Measurements from ENCODE around the gene ZHX3.
"Not testable (repeated sequence)": the region's sequence is repeated elsewhere in the genome, so short reads cannot be mapped to it uniquely, and the experiment has no call there.

The ZHX3 gene

DNA sequence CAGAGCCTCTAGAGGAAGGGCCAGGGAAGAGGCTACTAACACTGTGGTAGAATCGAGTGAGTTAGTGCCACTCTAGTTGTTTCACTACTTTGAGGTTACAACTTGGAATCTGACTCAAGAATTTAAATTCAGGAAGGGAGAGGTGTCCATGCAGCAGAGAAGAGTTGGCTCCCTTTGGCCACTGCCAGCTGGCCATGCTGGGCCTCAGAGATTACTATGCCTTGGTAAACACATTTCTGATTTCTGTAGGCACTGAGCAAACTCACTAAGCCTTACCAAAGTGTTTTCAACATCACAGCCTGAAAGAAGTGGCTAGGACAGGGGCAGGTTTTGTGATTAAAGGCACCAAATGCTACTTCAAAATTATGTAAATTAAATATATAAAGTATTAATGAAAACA lies 61.9 kb downstream of the ZHX3 start:
- DNase-seq = no peak

DNA sequence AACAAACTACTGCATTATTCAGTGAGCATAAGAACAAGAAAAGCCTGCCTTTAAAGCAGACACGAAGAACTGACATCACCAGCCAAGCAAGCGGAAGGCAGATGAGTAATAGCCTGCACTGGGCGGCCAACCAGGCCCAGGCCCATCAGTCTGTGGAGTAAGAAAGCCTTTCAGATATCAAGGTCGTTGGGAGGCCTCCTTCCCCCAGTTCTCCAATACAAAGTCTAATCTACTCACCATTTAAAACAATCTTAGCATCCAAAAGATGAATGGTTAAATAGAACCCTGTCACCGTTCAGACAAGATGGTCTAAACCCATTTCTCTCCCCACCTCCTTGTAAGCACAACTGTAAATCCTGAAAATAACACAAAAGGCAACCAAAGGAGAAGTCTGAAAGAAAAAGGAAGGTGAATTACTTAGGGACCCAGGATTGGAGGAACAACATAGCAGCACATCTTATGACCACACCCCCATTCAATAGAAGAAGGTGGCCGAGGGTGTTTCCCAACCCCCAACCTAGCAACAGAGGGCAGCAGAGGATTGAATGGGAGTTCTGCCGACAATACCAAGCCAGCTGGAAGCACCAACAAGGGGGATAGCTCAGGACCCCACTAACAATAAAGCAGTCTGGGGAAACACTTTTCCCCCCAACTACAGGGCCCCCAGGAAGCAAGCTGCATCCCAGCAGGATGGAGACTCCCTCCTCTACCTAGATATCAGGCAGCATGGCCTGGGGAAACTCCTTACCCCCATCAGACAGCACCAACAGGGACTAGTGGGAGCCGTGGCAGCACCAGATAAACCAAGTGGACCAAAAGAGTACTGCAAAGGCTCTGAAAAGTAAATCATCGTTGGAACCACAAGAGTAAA lies 67.9 kb downstream of the ZHX3 start:
- DNase-seq = peak; percentile 88

DNA sequence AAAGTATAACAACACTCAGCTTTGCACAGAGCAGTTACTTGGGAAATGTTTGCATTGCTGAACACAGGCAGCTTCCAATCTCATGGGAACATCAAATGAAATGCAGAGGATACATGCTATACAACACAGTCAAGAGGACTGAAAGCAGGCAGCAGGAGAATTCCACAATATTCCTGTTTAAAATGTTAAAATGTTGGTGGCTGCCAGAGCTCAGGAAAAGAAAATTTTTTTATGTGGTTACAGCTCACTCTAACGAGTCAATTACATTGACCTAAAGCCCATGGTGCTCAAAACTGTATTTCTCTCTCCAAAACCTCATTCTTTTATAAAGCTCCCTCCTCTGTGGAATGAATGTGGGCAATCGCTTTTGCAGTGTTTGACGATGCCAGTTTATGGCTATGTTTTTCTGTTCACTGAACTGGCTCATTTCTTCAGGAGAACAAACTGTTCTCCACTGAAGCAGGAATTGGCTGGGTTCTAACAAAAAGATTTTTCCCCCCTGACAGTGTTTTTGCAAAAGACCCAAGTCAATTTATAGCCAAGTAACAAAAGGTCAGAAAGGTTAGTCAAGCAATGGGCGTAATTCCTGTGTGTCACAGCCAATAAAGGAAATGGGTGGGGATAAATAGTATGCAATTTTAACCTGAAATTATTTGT lies 69.0 kb downstream of the ZHX3 start:
- peak; percentile 31 for DNase-seq

DNA sequence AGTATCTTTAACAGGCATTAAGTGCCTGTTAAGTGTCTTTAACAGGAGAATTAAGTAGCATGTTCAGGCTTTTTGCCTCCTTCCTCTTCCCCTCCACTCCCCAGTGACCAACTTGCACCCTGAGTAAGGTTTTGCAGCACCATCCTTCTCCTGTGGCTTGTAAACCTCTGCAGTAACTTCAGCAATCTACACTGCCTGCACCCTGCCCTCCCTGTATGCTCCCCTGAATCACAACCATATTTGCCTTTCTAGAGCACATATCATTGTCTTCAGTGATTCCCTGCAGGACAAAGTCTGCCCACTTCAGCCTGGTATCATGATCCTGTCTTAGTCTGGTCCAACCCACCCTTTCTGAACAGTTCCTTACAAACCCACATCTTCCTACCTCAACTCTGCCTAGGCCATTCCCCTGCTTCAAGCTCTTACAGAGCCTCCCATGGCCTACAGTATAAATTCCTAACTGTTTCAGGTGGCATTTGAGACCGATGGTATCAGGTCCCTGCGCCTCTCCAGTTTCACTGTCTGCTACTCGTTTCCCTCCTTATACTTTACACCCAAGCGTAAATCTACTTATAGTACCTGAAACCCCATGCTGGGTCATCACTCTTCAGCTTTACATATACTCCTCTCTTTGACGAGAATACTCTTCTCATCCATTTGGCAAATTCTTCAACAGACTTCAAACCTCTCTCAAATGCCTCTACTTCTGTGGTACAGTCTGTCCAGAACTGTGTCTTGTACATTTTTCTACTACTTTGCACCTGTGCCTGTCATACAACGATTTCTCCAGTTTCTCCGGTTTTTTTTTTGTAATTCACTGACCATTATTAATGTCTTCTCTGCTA lies 69.8 kb downstream of the ZHX3 start:
- DNase-seq = no peak

DNA sequence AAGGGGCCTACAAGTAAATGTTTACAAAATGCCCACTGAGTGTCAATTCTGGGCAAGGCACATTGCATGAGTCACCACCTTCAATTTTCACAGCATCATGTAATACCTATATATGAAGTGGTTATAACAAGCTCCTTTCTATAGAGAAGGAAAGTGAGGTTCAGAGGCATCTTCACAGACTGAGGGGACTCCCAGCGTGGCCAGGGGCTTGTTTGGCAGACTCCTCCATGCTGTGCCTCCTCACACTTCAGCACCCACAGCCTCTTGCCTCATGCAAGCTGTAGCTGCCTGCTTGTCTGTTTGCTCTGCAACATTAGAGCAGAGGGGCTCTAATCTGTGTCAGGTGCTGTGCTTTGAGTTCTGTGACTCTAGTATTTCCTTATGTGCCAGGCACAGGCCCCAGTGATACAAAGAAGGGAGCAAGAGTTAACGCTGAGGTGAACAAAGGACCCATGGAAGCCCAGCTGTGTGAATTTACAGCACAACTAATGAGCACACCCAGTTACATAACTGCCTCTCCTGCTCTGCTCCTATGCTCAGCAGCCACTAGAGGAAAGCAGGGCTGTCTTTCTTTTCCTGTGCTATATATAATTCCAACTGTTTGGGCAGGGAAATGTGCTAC lies 72.3 kb downstream of the ZHX3 start:
- no peak for DNase-seq

DNA sequence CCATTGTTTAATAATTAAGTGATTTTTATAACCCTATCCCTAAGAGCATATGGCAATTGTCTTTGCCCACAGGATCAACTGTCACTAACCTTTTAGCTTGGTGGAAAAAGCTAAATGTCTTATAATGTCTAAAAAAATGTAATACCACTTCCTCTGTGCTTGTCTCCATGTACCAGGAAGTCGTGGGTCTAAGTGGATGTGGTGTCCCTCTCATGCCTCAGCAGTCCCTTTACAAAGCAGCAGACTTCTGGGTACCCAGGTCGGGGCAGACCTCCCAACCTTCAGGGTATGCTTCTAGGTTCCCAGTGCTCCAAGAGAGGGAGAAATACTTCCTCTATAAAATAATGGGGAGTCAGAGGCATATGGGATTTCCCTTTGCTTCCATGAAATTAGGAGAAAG lies 74.7 kb downstream of the ZHX3 start:
- no peak for DNase-seq

DNA sequence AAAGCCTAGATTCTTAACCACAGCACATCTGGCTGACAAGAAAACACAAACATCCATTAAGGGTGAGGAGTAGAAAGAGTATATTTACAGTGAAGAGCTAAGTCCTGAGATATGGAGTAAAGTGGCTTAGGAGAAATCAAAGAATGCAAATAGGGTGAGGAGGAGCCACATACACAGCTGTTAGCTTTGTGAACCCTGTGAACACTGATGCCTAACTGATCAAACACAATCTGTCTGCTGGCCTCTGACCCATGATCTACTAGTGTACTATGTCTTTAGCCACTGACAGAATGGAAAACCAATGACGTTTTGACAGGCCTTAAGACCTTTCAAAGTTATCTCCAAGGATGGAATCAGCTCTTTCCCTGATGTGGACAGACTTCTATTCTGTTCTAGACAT lies 75.2 kb downstream of the ZHX3 start:
- DNase-seq = no peak

DNA sequence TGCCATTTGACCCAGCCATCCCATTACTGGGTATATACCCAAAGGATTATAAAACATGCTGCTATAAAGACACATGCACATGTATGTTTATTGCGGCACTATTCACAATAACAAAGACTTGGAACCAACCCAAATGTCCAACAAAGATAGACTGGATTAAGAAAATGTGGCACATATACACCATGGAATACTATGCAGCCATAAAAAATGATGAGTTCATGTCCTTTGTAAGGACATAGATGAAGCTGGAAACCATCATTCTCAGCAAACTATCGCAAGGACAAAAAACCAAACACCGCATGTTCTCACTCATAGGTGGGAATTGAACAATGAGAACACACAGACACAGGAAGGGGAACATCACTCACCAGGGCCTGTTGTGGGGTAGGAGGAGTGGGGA lies 80.3 kb downstream of the ZHX3 start:
- not testable (repeated sequence) for DNase-seq

DNA sequence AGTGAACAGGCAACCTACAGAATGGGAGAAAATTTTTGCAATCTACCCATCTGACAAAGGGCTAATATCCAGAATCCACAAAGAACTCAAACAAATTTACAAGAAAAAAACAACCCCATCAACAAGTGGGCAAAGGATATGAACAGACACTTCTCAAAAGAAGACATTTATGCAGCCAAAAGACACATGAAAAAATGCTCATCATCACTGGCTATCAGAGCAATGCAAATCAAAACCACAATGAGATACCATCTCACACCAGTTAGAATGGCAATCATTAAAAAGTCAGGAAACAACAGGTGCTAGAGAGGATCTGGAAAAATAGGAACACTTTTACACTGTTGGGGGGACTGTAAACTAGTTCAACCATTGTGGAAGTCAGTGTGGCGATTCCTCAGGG lies 80.7 kb downstream of the ZHX3 start:
- DNase-seq = not testable (repeated sequence)

DNA sequence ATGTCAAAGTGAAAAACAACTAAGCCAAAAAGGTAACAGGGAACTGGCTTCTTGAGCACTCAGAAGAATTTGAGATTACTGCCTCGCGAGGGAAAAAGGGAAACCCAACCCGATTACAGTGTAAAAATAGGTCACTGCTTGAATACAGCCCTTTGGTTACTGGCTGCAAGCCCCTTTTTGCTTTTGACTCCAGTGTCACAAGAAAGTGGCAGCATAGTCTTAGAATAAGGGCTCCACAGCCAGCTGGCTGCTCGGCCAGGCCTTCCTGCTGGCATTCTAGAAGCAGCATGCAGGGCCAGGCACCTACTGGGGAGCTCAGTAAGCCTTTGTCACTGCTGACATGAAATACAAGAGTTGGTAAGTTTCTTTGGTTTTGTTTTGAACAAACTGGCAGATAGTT lies 83.0 kb downstream of the ZHX3 start:
- no peak for DNase-seq

DNA sequence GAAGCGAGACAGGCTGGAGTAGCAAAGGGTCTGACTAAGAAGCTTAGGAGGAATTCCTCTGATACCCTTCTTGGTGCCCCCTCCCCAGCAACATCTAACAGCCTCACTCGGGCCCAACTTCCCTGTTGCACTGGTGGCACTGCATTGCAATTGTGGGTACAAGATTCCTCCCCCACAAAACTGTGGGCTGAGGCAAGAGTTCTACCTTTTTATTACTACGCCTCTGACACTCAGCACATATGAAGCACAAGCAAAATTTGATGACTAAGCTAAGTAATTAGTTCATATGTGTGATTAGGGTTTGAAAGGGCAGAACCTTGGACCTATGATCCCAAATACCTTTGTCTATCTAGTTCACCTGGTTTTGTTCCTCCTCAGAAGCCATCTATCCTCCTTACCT lies 83.5 kb downstream of the ZHX3 start:
- no peak for DNase-seq

DNA sequence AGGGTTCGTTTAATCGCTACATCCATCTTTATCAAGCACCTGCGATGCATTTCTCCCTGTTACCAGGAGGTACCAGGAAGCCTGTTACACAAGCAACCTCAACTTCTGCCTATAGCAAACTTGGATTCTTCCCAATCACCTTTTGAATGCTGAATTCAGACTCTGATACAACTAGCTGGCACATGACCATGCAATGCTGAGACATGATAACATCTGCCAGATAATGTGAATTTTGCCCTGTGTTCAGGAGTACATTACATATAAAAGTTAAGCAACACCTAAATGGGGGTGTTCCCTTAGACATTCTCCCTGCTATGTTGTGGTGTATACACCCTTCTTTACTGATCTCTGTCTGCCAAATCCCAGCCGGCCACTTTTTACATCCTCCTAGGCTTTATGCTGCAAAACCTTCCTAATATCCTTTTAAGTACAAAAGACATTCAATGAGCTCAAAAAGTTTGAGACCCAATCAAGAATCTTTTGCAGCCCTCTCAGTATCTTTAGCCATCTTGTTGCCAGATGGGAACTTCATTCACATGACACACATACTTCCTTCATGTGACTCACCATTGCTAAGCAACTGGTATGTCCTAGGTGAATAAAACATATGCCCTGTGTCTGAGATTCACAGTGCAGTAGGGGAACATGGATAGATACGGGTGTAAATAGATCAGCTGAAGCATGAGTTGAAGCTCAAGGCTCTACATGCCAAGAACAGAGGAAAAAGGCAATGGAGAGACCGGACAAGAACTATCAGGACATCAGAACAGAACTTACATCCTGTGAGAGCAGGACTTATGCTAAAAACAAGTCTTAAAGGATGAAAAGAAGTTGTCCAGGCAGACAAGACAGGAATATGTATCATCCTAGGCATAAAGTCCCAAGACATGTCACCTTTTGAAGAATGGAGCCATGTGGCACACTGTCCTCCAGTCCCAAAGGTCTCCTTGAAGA lies 84.3 kb downstream of the ZHX3 start:
- peak; percentile 17 for DNase-seq

DNA sequence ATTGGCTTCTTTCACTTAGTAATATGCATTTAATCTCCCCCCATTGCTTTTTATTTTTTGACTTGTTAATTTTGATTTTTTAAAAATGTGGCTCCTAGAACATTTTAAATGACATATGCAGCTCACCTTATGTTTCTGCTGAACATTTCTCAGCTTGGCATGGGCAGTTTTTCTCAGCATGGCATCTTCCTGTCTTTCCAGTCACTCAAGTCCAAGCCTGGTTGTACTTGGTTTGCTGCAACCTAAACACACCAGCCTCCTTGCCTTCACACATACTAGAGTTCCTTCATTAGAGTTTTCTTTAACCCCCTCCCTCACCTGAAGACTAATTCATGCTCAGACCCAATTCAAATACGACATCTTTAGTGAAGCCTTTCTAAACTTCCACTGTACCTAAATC lies 86.4 kb downstream of the ZHX3 start:
- DNase-seq = no peak

DNA sequence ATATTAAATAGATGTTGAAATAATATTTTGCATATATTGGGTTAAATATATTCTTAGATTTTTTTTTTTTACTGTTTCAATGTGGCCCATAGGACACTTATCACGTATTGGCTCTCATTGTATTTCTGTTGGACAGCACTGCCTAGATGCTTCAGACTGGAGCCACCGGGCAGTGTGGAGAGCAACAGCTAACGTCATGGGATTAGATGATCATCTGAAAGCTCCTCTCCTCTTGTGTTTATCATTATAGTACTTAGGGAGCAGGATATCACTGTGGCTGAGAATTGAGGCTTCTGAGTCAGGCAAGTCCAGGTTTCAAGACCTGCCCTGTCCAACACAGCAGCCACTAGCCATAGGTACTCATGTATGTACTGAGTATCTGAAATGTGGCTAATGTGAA lies 87.4 kb downstream of the ZHX3 start:
- no peak for DNase-seq

DNA sequence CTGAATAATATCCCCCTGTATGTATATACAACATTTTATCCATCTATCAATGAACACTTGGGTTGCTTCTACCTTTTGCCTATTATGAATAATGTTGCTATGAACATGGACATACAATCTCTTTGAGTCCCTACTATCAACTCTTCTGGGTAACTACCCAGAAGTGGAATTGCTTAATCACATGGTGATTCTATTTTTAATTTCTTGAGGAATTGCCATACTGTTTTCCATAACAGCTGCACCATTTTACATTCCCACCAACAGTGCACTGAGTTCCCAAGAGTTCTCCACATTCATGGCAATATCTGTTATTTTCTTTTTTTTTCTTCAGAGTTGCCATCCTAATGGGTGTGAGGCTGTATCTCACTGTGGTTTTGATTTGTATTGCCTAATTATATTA lies 88.3 kb downstream of the ZHX3 start:
- no peak for DNase-seq

DNA sequence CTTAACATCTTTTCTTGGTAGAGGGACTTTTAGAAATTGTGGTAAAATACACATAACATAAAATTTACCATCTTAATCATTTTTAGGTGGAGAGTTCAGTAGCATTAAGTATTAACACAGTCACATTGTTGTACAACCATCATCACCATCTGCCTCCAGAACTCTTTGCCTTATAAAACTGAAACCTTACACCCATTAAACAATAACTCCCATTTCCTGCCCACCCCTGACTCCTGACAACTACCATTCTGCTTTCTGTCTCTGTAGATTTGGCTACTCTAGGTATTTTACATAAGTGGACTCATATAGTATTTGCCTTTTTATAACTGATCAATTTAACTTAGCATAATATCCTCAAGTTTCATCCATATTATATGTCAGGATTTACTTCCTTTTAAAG lies 88.7 kb downstream of the ZHX3 start:
- no peak for DNase-seq

DNA sequence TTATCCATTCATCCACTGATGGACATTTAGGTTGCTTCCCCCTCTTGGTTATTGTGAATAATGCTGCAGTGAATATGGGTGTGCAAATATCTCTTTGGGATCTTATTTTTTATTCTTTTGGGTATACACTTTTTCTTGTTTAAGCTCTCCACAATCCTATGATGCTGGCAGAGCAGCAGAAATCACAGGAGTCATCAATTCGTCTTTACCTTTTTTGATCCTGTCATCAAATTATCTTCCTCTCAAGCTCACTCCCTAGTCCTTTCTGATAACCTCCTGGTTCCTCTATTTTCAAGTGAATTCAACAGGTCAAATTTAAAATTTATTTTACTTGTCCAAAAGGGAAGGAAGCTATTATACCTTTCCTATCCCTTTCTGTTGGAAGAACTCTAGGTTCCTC lies 91.1 kb downstream of the ZHX3 start:
- no peak for DNase-seq

DNA sequence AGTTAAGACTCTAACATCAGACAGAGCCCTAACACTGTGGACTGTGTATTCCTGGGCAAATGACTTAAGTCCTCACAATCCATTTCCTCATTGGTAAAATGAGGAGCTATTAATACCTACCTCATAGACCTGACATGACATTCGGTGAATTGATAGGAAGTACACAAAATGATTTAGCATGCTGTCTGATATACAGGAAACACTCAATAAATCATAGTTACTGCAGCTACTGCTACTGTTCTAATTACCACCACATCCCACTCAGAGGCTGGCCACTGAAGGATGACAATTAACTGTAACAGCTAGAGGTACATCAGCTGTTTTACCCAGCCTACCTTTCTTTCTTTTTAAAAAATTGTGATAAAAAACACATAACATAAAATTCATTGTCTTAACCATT lies 92.4 kb downstream of the ZHX3 start:
- DNase-seq = no peak

DNA sequence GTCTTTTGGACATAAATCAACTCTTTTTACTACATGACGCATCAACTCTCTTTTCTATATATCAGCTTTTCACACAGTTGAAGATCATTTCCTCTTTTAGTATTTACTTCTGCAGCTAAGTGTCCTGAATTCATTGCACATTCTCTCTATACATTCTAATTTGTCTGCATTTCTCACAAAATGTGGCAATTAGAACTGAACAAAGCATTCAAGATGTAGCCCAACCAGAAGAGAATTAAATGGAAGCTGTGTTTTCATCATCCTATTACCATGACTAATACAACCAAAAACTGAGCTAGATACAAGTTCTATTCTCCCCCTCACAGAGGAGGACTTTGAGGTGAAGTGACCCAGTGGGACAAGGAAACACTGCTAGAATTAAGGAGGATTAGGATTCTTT lies 93.2 kb downstream of the ZHX3 start:
- DNase-seq = no peak

DNA sequence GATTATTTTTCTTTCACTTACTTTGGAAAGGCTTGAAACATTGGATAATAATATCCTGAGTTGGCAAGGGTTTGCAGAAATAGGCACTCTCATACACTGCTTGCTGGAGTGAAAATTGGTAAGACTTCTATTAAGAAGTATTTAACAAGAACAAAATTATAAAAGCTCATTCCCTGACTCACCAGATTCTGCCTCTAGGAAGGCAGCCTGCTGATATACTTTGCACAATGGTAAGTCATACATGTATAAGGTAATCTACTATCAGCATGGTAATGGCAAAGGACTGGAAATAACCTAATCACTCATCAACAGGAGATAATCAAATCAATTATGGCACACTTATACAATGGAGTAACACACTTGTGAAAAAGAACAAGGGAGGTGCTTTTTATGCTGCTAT lies 94.4 kb downstream of the ZHX3 start:
- no peak for DNase-seq

DNA sequence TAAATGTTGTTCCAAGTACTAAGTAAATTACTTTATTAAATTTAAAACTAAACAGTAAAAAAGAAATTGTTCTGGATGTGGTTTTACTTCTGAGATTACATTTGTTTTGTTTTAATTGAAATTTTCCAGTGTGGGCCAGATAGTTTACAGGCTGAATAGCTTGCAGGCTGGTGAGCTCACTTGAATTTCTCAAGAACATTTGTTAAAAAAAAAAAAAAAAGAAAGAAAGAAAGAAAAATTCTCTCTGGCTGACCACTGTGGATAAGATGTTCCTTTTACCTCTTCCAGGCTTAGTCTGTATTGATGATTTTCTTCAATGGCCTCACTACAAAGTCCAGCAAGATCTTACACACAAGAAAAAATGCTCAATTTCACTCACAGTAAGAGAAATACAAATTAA lies 94.8 kb downstream of the ZHX3 start:
- DNase-seq = no peak

DNA sequence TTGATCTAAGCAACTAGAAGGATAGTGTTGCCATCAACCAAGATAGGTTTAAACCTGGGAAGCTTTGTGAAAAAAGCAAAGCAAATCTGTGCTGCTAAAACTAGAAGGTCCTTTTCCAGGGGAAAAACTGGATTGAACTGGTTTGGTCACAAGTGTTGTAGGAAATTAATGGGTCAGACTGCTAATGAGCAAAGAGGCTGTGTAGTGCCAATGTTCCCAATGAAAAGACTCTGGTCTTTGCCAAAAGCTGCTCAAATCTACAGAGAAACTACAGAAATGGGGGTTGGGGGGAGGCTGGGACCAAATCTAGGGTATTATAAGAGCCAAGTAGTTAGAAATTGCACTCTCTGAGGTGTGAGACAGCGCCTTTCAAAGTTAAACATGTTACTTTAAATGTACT lies 95.2 kb downstream of the ZHX3 start:
- no peak for DNase-seq

Measured in kidney glomerular epithelial cell (primary cell).